ES-I3 (cell line): ENCODE data around the gene EBF3.

Experiments used
- H3K36me3 ChIP-seq: 2 replicates; pipeline ENCODE4 v1.6.1; 2013; ENCODE audit warnings: mild to moderate bottlenecking, low read length, control low read depth, moderate library complexity; ENCODE audit not compliant: insufficient read depth
- H3K4me1 ChIP-seq: 2 replicates; pipeline ENCODE4 v1.6.1; 2013; ENCODE audit warnings: mild to moderate bottlenecking, control low read depth, low read length; ENCODE audit not compliant: insufficient read depth
- H3K9ac ChIP-seq: 2 replicates; pipeline ENCODE4 v1.6.1; 2013; ENCODE audit warnings: low read depth, mild to moderate bottlenecking, low read length, moderate library complexity
- H3K9me3 ChIP-seq: 2 replicates; pipeline ENCODE4 v1.6.1; 2013; ENCODE audit warnings: mild to moderate bottlenecking, low read length, moderate library complexity; ENCODE audit not compliant: control insufficient read depth, insufficient read depth

EBF3 gene

DNA sequence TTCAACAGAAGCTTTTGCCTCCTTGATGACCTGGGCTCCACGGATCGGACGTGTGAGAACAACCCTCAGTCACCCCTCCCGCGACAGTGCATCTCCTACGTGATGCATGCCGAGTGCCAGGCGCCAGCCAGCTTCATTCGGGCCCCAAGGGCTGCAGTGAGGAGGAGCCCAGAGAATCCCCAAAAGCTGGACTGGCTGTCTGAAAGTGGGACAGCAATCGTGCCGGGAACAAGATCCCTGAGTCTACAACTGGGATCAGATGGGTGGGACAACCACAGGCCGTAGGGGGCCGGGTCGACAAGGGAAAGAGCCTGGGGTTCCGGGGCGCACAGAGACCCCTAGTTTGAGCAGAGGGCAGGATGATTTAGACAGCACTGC lies 27.2 kb downstream of the EBF3 start:
- H3K36me3 ChIP-seq = no peaks in the 10 kb centered on the region
- no peak overlapping the region for H3K9ac ChIP-seq
- H3K4me1 ChIP-seq = no peaks in the 10 kb centered on the region
- H3K9me3 ChIP-seq = no peaks in the 10 kb centered on the region

DNA sequence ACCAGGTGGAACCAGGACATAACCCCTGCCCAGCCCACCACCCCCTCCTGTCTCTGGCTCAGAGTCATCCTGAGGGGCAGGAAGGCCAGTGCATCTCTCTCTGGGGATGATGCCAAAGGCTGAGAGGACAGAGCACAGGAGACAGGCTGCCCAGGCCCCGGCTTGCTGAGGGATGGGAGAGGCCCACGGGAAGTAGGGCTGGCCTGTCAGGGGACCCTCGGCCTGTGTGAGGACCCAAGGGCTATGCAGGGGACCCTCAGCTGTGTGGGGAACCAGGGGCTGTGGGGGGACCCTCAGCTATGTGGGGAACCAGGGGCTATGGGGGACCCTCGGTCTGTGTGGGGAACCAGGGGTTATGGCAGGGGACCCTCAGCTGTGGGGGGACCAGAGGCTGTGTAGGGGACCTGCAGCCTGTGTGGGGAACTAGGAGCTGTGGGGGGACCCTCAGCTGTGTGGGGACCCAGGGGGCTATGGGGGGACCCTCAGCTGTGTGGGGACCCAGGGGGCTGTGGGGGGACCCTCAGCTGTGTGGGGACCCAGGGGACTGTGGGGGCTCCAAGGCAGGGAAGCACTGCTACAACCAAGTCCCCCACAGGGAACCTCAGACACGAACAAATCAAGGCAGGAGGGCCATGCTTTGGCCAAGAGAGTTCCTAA lies 27.7 kb downstream of the EBF3 start:
- no peaks in the 10 kb centered on the region for H3K4me1 ChIP-seq
- no peak overlapping the region for H3K9ac ChIP-seq
- H3K36me3 ChIP-seq = no peaks in the 10 kb centered on the region
- no peaks in the 10 kb centered on the region for H3K9me3 ChIP-seq

DNA sequence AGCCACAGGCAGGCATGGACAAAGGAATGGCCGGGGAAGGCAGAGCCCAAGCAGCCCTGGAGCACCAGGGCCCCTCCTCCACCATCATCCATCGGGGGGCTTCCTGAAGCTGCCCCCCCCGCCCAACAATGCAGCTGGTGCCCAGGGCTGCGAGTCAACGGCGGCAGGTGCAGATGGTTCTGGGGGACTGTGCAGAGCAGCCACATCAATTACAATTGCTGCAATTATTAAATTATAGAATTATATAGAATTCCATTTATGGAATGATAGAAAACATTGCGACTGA lies 28.3 kb downstream of the EBF3 start:
- Histone ChIP-seq H3K9ac (no peak overlapping the region), H3K4me1 (no peaks in the 10 kb centered on the region), H3K36me3 (no peaks in the 10 kb centered on the region), H3K9me3 (no peaks in the 10 kb centered on the region)

DNA sequence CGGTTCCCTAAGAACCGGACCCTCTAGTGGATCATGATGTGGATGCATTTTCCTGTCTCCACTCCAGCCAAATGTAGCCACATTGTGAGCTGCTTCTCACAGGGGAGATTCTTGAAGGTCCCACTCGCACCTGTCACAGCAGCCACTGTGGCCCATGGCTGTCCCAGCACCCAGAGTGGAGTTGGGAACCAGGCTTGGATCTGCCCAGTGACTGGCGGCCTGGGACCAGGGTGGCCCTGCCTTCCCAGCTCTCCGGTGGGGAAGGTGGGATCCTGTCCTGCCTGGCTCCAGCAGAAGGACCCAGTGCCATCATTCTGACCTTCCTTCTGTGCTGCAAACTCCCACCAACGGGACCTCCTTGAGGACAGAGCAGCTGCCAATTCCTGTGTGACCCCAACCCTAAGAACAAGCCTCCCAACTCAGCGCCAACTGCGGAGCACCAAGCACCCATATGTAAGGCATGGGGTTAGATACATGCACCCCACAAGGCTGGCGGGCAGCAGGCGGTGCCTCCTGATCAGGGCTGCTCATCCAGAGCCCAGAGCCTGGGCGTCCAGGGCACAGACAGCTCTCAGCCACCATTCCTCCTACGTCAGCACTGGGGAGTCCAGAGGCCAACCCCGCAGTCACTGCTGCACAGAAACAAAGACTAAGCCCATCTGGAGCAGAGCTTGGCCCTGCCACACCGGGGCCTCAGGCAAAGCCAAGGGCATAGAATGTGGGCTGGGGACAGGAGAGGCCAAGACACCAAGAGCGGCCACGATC lies 28.8 kb downstream of the EBF3 start:
- Histone ChIP-seq H3K4me1 (no peaks in the 10 kb centered on the region), H3K9ac (no peak overlapping the region), H3K36me3 (no peaks in the 10 kb centered on the region), H3K9me3 (no peaks in the 10 kb centered on the region)

DNA sequence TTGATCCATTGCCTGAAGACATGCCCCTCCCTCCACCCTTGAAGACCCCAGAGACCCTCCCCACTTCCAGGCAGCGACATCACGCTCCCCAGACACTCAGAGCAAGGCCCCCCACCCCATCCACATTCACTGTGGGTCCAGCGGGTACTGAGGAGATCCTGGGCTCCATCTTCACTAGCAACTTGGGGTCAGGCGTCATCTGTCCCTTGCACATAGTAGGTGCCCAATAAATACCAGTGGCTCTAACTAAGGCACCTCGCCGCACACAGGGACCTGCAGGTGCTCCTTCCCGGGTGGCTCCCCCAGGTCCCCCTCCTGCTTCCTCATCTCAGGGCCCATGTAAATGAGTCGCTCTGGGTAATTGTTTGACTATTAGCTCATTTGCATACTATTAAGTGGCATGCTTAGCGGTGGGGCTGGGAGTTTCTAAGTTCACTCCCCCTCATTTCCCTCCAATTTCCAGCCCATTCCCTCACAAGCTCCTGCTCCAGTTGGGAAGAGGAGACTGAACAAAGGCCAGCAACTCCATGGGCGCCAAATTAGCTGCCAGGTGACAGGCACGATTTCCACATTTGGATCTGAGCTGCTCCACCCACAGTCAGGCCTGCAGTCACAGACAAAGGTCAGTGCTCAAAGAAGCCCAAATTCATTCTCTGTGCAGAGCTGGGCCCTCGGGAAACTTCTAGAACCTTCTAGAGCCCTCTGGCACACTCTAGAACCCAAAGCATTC lies 29.7 kb downstream of the EBF3 start:
- H3K9ac ChIP-seq = no peak overlapping the region
- no peaks in the 10 kb centered on the region for H3K36me3 ChIP-seq
- H3K9me3 ChIP-seq = no peaks in the 10 kb centered on the region
- no peaks in the 10 kb centered on the region for H3K4me1 ChIP-seq

DNA sequence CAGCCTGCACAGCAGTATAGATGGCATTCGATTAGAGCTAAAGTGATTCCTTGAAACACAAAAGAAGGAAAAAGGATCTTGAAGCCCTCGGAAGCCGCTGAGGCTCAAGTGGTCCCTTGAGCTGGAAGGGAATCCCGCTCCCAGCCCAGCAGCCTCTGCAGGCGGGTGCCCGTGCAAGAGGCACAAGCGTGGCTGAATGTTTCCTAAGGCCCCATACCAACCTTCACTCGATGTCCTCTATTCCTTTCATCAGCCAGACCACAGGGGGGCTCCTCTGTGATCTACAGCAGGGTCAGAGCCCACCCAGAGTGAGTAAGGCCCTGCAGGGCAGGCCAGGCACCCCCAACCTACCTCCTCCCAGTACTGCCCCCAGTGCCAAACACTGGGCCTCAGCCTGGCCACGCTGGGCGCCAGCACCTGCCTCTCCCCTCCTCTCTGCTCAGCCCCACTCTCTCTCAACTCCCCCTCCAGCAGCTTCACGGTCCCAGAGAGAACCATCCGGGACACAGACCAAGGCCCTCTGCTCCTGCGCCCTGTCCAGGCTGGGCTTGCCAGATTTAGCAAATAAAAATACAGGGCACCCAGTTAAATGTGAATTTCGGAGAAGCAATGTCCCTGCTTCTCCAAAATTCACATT lies 30.5 kb downstream of the EBF3 start:
- no peaks in the 10 kb centered on the region for H3K9me3 ChIP-seq
- no peaks in the 10 kb centered on the region for H3K4me1 ChIP-seq
- no peak overlapping the region for H3K9ac ChIP-seq
- no peaks in the 10 kb centered on the region for H3K36me3 ChIP-seq

DNA sequence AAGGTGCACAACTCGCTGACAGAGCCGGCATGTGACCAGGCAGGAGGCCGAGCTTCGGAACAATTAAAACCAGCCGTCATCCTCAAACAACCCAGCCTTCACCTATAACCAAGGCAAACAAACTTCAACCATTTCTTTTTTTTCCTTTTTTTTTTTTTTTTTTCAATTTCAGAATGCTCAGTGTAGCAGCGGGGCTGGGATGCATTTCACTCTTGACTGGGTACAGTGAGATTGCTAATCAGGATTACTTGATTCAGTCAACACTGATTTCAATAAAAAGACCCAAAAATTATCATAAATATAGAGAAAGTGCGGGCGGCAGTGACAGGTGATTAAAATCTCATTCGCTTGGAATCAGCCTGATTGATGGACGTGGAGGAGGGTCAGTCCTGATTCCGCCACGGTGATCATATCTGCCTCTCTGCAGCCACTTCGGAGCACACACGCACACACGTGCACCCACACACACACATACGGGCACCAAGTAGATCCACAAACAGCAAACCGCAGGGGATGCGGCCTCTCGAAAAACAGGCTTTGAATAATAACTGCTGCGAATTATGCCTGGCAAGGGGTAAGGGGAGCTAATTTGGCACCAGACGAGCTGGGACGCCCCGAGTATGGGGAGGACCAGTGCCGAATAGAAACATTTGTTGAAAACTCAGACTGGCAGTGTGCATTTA lies 31.2 kb downstream of the EBF3 start:
- no peaks in the 10 kb centered on the region for H3K36me3 ChIP-seq
- no peak overlapping the region for H3K9ac ChIP-seq
- no peaks in the 10 kb centered on the region for H3K9me3 ChIP-seq
- H3K4me1 ChIP-seq = no peaks in the 10 kb centered on the region

DNA sequence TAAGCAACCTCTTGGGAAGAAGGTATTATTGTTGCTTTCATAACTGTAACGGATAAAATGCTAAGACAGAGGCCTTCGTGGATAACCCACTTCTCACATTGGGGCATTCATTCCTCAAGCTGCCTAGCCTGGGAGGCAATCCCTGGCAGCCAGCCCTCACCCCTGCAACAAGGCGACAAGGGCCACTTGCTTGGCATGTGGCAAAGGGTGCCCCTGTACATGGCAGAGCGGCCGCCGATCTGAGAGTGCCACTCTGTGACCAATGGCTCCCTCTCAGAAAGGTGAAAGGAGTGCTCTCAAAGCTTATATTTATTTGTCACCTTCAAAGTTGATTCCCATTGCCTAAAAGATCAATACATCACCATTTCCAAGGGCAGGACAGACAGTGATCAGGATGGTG lies 31.9 kb downstream of the EBF3 start:
- Histone ChIP-seq H3K4me1 (no peaks in the 10 kb centered on the region), H3K36me3 (no peaks in the 10 kb centered on the region), H3K9ac (no peak overlapping the region), H3K9me3 (no peaks in the 10 kb centered on the region)

DNA sequence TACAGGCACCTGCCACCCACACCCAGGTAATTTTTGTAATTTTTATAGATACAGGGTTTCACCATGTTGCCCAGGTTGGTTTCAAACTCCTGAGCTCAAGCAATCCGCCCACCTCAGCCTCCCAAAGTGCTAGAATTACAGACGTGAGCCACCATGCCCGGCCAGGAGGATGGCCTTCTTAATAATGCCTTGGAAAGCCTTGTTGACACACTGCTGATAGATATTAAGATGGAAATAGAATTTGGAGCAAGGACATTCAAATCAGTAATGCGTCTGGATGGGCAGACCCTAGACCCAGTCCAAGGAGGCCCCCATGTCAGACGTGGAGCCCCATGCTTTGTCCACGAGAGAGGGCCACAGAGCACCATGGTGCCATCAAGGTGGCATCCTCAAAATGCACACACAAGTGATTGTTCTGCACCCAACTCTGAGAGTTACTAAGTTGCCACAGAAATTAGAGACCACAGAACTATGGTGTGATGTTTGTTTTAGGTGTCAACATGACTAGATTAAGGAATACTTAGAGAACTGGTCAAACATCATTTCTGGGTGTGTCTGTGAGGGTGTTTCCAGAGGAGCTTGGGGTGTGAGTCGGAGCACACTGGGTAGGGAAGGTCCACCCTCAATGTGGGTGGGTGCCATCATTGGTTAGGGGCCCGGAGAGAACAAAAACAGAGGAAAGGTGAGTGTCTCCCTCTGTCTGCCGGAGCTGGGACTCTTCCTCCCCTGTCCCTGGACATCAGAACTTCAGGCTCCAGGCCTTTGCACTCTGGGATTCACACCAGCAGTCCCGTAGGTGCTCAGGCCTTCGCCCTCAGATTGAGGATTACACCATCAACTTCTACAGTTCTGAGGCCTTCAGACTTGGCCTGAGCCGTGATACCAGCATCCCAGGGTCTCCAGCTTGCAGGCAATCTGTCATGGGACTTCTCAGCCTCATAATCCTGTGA lies 34.5 kb downstream of the EBF3 start:
- no peaks in the 10 kb centered on the region for H3K36me3 ChIP-seq
- no peaks in the 10 kb centered on the region for H3K9me3 ChIP-seq
- H3K9ac ChIP-seq = no peak overlapping the region
- H3K4me1 ChIP-seq = no peaks in the 10 kb centered on the region

DNA sequence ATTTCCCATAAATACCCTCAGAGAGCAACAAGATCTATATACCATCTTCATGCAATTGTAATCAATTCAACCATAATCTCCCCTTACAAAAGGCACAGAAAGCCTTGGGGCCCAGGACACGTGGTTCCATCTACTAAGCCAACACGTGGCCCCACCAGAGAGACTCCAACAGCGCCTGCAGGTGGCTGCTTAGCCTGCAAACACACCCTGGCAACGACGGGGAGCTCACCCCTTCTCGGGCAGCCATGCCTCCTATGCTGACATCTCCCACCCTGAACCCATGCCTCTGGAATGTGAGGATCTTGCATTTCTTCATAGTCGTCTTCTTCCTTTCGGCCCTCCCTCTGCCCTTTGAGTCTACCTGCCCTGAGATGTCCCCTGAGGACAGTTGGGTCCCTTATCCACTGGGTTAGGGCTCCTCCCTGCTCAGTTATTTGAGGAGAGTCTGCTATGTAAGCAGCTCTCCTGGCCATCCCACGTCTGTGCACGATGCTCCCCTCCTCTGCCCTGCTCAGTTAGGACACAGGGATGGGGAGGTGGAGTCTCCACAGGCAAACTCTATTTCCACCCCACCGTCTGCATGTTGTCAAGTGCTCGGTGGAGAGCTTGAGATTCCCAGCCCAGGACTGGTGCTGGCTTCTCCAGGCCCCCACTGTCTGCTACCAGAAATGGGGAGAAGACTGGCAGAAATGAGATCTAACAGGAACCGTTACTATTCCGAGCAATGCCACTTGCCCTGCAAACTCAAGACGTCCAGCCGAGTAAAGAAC lies 36.5 kb downstream of the EBF3 start:
- Histone ChIP-seq H3K4me1 (no peaks in the 10 kb centered on the region), H3K9ac (no peak overlapping the region), H3K36me3 (no peaks in the 10 kb centered on the region), H3K9me3 (no peaks in the 10 kb centered on the region)

DNA sequence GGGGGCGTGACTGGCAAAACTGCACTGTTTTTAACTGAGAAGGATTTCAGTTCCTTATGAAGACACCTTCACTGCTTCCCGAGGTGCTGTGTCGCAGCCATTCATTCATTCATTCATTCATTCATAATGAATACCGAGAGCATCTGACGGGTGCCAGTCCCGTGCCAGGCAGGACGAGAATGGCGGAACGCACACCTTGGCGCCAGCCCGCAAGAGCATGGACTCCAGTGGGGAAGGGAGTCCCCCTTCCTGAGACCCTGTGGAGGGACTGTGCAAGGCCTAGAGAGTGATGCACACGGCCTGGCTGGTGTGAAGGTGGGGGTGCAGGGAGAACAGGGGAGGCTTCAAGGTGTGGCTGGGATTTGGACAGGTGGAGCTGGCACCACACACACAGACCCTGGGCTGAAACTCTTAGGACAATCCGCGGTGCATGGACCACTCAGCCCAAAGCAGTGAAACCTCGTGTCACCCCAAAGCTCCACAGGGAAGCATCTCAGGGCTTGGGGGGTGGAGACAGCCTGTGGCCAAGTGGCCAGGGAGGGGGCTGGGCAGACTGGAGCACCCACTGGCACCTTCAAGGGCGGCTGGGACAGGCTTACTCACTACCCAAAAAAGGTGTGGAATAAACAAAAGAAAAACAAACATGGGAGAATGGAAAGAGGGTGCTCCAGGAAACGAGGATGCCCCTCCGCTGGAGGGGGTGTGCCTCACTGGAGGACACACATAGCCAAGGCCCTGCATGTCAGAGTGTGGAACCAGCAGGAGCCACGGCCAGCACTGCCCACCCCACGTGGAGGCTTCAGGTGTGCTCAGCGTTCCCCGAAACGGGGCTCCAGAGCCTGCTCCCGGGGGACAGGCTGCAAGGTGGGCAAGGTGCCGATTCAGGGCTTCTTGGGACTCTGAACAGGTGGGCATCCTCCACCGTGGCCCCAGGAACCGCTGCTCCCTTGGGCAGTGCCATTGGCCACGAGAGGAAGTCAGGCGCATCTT lies 37.7 kb downstream of the EBF3 start:
- Histone ChIP-seq H3K36me3 (no peaks in the 10 kb centered on the region), H3K9ac (no peak overlapping the region), H3K4me1 (no peaks in the 10 kb centered on the region), H3K9me3 (no peaks in the 10 kb centered on the region)

DNA sequence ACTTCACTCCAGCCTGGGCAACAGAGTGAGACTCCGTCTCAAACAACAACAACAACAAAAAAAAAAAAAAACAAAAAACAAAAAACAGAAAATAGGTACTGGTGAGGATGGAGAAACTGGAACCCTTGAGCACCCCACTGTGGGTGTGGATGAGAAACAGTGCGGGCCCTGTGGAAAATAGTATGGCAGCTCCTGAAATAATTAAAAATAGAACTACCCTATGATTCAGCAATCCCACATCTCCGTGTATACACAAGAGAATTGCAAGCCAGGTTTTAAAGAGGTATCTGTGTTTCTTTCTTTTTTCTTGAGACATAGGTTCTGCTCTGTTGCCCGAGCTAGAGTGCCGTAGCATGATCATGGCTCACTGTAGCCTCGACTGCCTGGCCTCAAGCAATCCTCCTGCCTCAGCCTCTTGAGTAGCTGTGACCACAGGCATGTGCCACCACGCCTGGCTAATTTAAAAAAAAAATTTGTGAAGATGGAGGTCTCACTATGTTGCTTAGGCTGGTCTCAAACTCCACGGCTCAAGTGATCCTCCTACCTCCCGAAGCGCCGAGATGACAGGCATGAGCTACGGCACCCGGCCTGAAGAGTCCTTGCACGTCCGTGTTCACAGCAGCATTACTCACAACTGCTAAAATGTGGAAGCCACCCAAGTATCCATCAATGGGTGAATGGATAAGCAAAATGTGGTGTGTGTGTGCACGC lies 39.5 kb downstream of the EBF3 start:
- no peaks in the 10 kb centered on the region for H3K36me3 ChIP-seq
- no peaks in the 10 kb centered on the region for H3K9me3 ChIP-seq
- no peak overlapping the region for H3K9ac ChIP-seq
- no peaks in the 10 kb centered on the region for H3K4me1 ChIP-seq
